ENCODE measurements around the gene ZNF160. TPM values are rescaled to one million over a fixed set of nuclear protein-coding genes. Genes with fewer than 3 reads are reported as not detected.

Gene ZNF160
- total and polyA plus RNA-seq, 2 of the 8 experiments (the other 6 are each of a cell fraction or from before 2014, with no cell fraction given): 15.8 to 31.2 TPM

DNA sequence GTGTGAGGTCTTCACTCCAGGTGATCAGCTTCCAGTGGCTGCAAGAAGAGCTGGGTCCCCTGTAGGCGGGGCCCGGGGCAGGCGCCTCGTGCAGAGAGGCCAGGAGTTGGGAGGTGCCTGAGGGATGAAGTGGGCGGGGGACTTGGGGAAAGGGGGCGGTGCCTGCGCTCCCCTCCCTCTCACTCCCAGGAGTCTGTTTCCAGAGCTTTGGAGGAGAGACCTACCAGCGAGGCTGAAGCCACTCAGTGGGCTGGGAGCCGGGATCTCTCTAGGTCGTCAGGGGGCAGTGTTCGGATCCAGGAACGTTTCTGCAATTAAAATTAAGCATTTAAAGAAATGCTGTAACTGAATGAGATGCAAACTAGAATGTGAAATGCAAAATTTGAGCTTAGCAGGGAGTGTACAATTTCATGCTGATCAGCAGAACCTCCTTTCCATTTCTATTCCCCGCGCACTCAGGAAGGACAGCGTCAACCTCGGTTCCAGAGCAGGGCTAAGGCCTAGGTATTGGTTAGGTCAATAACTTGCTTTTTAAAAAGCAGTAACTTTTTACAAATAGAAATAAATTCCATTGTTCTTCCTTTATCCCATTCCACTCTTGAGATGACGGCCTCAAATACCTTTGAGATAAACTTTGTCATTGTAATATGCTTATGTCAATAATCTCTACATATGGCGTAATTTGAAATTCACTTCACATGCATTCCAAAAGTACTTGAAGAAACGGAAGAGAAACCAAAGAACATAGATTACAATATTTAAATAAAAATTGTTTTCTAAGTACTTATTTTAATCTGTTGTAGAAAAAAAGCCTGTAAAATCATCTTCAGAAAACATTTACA, 11.6 kb downstream of the ZNF160 start:
- Histone ChIP-seq H2BK15ac (ENCODE audit: low read length) (no peak overlapping the region), H2AFZ (ENCODE audit: low read length) (no peak overlapping the region), H3K79me2 (ENCODE audit: control insufficient read depth in 1 of 2, insufficient read depth in 2 of 2, low read length in 2 of 2) (peaks cover 0 to 17% of the 10 kb centered on the region in 2 experiments; a peak in 2 of 4 replicates), H3K27ac (ENCODE audit: low read depth, low read length) (no peak overlapping the region), H3K14ac (ENCODE audit: insufficient read length) (no peak overlapping the region), H3K4me2 (ENCODE audit: insufficient read depth in 1 of 2, low read depth in 2 of 2, low read length in 2 of 2) (no peak overlapping the region), H2BK5ac (ENCODE audit: low read depth, low read length) (no peak overlapping the region), H3K56ac (replicated peaks; ENCODE audit: insufficient read length, low read depth, low read length) (no peak overlapping the region), H2AK5ac (ENCODE audit: low read depth, low read length) (no peak overlapping the region), H3K79me1 (ENCODE audit: low read depth, low read length) (peaks cover 5% of the 10 kb centered on the region; the same call in 1 of the 2 replicates), H3K23ac (ENCODE audit: insufficient read length) (no peak overlapping the region), H3K18ac (ENCODE audit: extremely low read depth, low read length) (no peak overlapping the region), H3K4me1 (replicated peaks in 1 of 4; ENCODE audit: control insufficient read depth in 3 of 4, insufficient read depth in 4 of 4, low read length in 3 of 4) (peaks cover 0 to 7% (median 2%) of the 10 kb centered on the region in 4 experiments; a peak in 3 of 7 replicates), H3K4me3 (ENCODE audit: extremely low read depth in 1 of 4, insufficient read depth in 2 of 4, low read depth in 3 of 4, low read length in 4 of 4) (no peak overlapping the region), H4K91ac (replicated peaks; ENCODE audit: insufficient read length, low read length) (no peak overlapping the region), H3K27me3 (replicated peaks in 1 of 4; ENCODE audit: control insufficient read depth in 3 of 4, extremely low read depth in 1 of 4, insufficient read depth in 3 of 4, low read length in 3 of 4) (no peaks in the 10 kb centered on the region), H4K20me1 (replicated peaks in 1 of 2; ENCODE audit: control insufficient read depth in 1 of 2, insufficient read depth in 2 of 2, low read length in 2 of 2) (peaks cover 1 to 9% of the 10 kb centered on the region in 2 experiments), H3K36me3 (ENCODE audit: control insufficient read depth in 2 of 4, insufficient read depth in 4 of 4, low read length in 3 of 4) (peaks cover 0 to 24% (median 8%) of the 10 kb centered on the region in 4 experiments; a peak in 5 of 8 replicates), H3K4ac (replicated peaks; ENCODE audit: insufficient read length, low read depth, low read length) (no peak overlapping the region), H4K5ac (ENCODE audit: insufficient read length, low read depth, low read length) (no peak overlapping the region), H3K23me2 (ENCODE audit: low read depth, low read length) (no peaks in the 10 kb centered on the region), H2BK12ac (ENCODE audit: low read depth, low read length) (no peak overlapping the region), H2BK120ac (replicated peaks; ENCODE audit: low read depth, low read length) (no peak overlapping the region), H3K9ac (replicated peaks in 1 of 4; ENCODE audit: extremely low read depth in 1 of 4, low read depth in 3 of 4, low read length in 3 of 4) (no peak overlapping the region), H4K8ac (ENCODE audit: extremely low read depth, insufficient read depth, low read length) (no peak overlapping the region), H2BK20ac (ENCODE audit: low read length) (no peak overlapping the region), H3K9me3 (ENCODE audit: insufficient read depth in 2 of 2, low read depth in 1 of 2, low read length in 1 of 2) (no peaks in the 10 kb centered on the region)
- POLR2A ChIA-PET (ENCODE audit: partially characterized antibody): interaction anchor here (0.8 to 1.2 kb wide), 2 partner anchors 11 to 67 kb away, joined by 3 to 4 read pairs; partner anchors contain the start of gene ZNF347
- CTCF ChIA-PET (ENCODE audit: partially characterized antibody): interaction anchor here (0.6 to 2.6 kb wide), 9 partner anchors 10 to 132 kb away, joined by 3 to 8 read pairs (median 3); no protein-coding TSS in a partner anchor
- FAIRE-seq: peak; percentile 39
- 73% methylated on average over 17 of the region's 19 CpGs; no CpG with 5 or more reads in 1 of the 2 experiments for WGBS, 2 experiments (ENCODE audit: extremely low coverage in 1 of 2, insufficient coverage in 1 of 2, insufficient read length in 1 of 2, insufficient replicate concordance in 2 of 2, low coverage in 1 of 2, low lambda C conversion rate in 2 of 2, missing lambda C conversion rate in 1 of 2)
- peak; percentile 79 to 81 for DNase-seq (ENCODE audit: low read depth in 1 of 2, low spot score in 2 of 2)
- TF ChIP-seq, protein P1, sequence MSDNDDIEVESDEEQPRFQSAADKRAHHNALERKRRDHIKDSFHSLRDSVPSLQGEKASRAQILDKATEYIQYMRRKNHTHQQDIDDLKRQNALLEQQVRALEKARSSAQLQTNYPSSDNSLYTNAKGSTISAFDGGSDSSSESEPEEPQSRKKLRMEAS (IDR thresholded peaks at IDR 0.05): peak; percentile 61
- TF ChIP-seq SP1 (IDR thresholded peaks at IDR 0.05; ENCODE audit: low read depth, low read length): peak; percentile 36; the same call in 1 of the 2 replicates
- TF ChIP-seq POLR2A (IDR thresholded peaks at IDR 0.05; ENCODE audit: control extremely low read depth in 1 of 2, low read depth in 2 of 2, low read length in 2 of 2): no peak
- TF ChIP-seq RAD21 (IDR thresholded peaks at IDR 0.05 in 1 of 2, conservative IDR thresholded peaks at IDR 0.05 in 1 of 2; ENCODE audit: low read depth in 2 of 2, low read length in 2 of 2): peak in 1 of 2 experiments; percentile 27; a peak in 1 of 4 replicates
- TF ChIP-seq JUND (IDR thresholded peaks at IDR 0.05; ENCODE audit: low read length): no peak
- TF ChIP-seq SP4 (IDR thresholded peaks at IDR 0.05; ENCODE audit: low read length): no peak
- TF ChIP-seq RBBP5 (IDR thresholded peaks at IDR 0.05; ENCODE audit: borderline replicate concordance, low read depth, low read length): no peak
- TF ChIP-seq, protein P2, sequence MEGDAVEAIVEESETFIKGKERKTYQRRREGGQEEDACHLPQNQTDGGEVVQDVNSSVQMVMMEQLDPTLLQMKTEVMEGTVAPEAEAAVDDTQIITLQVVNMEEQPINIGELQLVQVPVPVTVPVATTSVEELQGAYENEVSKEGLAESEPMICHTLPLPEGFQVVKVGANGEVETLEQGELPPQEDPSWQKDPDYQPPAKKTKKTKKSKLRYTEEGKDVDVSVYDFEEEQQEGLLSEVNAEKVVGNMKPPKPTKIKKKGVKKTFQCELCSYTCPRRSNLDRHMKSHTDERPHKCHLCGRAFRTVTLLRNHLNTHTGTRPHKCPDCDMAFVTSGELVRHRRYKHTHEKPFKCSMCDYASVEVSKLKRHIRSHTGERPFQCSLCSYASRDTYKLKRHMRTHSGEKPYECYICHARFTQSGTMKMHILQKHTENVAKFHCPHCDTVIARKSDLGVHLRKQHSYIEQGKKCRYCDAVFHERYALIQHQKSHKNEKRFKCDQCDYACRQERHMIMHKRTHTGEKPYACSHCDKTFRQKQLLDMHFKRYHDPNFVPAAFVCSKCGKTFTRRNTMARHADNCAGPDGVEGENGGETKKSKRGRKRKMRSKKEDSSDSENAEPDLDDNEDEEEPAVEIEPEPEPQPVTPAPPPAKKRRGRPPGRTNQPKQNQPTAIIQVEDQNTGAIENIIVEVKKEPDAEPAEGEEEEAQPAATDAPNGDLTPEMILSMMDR (IDR thresholded peaks at IDR 0.05; ENCODE audit: control extremely low read depth in 1 of 3, insufficient read depth in 1 of 3, low read depth in 1 of 3, low read length in 3 of 3): peak; percentile 27 to 44 (median 38); a peak in 3 of 4 replicates

All from H1 (cell line).